H1 (cell line): ENCODE data around the gene SFTPB. TPM values are rescaled to one million over a fixed set of nuclear protein-coding genes. Genes with fewer than 3 reads are reported as not detected.

Source experiments
- CTCF ChIA-PET: fragments of 300-600 bp; sonication (Branson Sonifier 250); formaldehyde crosslinking; loops from one replicate; lab custom pipeline; 2021; ENCODE audit not compliant: partially characterized antibody; lab: Charles Lee
- POLR2A ChIA-PET: fragments of 300-600 bp; sonication (Branson Sonifier 250); formaldehyde crosslinking; loops from one replicate; lab custom pipeline; 2021; ENCODE audit warnings: inconsistent platforms; ENCODE audit not compliant: partially characterized antibody; lab: Charles Lee
- DNase-seq, 2 experiments: peaks; one replicate each; pipeline versions ENCODE4 v3.0.0 to v3.0.0-alpha.2; 2010 to 2022; ENCODE audit warnings: low spot score in 2 of 2, low read depth in 1 of 2, mixed read lengths in 1 of 2
- FAIRE-seq: peaks from 2 replicates; lab custom pipeline; 2011; peaks lifted over from hg19 to GRCh38; lab: Jason Lieb, UNC
- H2AFZ ChIP-seq: 2 replicates; pipeline ENCODE4 v1.8.1; 2012; ENCODE audit warnings: low read length, inconsistent platforms
- H2AK5ac ChIP-seq: 2 replicates; pipeline ENCODE4 v1.6.1; 2013; ENCODE audit warnings: low read depth, low read length
- H2BK120ac ChIP-seq: replicated peaks from 2 replicates; pipeline ENCODE3; 2013; ENCODE audit warnings: low read depth, low read length, inconsistent platforms
- H2BK12ac ChIP-seq: 2 replicates; pipeline ENCODE4 v1.6.1; 2013; ENCODE audit warnings: low read depth, low read length
- H2BK15ac ChIP-seq: 2 replicates; pipeline ENCODE4 v1.6.1; 2013; ENCODE audit warnings: low read length
- H2BK20ac ChIP-seq: 2 replicates; pipeline ENCODE4 v1.6.1; 2013; ENCODE audit warnings: low read length
- H2BK5ac ChIP-seq: 2 replicates; pipeline ENCODE4 v1.6.1; 2013; ENCODE audit warnings: low read depth, low read length
- H3K14ac ChIP-seq: 2 replicates; pipeline ENCODE4 v1.6.1; 2013; ENCODE audit warnings: inconsistent platforms; ENCODE audit not compliant: insufficient read length
- H3K18ac ChIP-seq: 2 replicates; pipeline ENCODE4 v1.6.1; 2013; ENCODE audit warnings: low read length; ENCODE audit errors: extremely low read depth
- H3K23ac ChIP-seq: 2 replicates; pipeline ENCODE4 v1.6.1; 2013; ENCODE audit warnings: inconsistent platforms; ENCODE audit not compliant: insufficient read length
- H3K23me2 ChIP-seq: 2 replicates; pipeline ENCODE4 v1.6.1; 2013; ENCODE audit warnings: low read depth, low read length
- H3K27ac ChIP-seq: 2 replicates; pipeline ENCODE4 v1.6.1; 2011; ENCODE audit warnings: low read depth, low read length, inconsistent platforms
- H3K27me3 ChIP-seq, 4 experiments: replicated peaks in 1 of 4; 1 replicate in 1 of 4; 2 replicates in 3 of 4; pipeline versions ENCODE4 v1.6.1 to v1.8.1; 2011 to 2013; ENCODE audit warnings: low read length in 3 of 4, mild to moderate bottlenecking in 3 of 4, inconsistent platforms in 2 of 4, mixed read lengths in 2 of 4, moderate library complexity in 1 of 4; ENCODE audit not compliant: control insufficient read depth in 3 of 4, insufficient read depth in 3 of 4; ENCODE audit errors: extremely low read depth in 1 of 4
- H3K36me3 ChIP-seq, 4 experiments: 2 replicates each; pipeline versions ENCODE4 v1.6.1 to v1.8.1; 2011 to 2013; ENCODE audit warnings: mild to moderate bottlenecking in 4 of 4, low read length in 3 of 4, moderate library complexity in 2 of 4, control low read depth in 1 of 4, inconsistent platforms in 1 of 4; ENCODE audit not compliant: insufficient read depth in 4 of 4, control insufficient read depth in 2 of 4
- H3K4ac ChIP-seq: replicated peaks from 2 replicates; pipeline ENCODE3; 2013; ENCODE audit warnings: low read length, low read depth, mixed read lengths, inconsistent platforms; ENCODE audit not compliant: insufficient read length
- H3K4me1 ChIP-seq, 4 experiments: replicated peaks in 1 of 4; 1 replicate in 1 of 4; 2 replicates in 3 of 4; pipeline versions ENCODE4 v1.6.1 to v1.8.1; 2011 to 2013; ENCODE audit warnings: low read length in 3 of 4, inconsistent platforms in 2 of 4, mixed read lengths in 1 of 4; ENCODE audit not compliant: insufficient read depth in 4 of 4, control insufficient read depth in 3 of 4
- H3K4me2 ChIP-seq, 2 experiments: 2 replicates each; pipeline versions ENCODE4 v1.6.1 to v1.8.1; 2011 to 2013; ENCODE audit warnings: low read depth in 2 of 2, low read length in 2 of 2, control low read depth in 1 of 2, inconsistent platforms in 1 of 2, mild to moderate bottlenecking in 1 of 2; ENCODE audit not compliant: insufficient read depth in 1 of 2
- H3K4me3 ChIP-seq, 4 experiments: fragments of 200-600, 300-600 bp in 1 of 4; sonication (generic), shearing (Covaris generic), sonication (Bioruptor Twin) in 1 of 4; 2 replicates each; pipeline versions ENCODE4 v1.5.1 to v1.8.1; 2011 to 2016; ENCODE audit warnings: low read length in 4 of 4, low read depth in 3 of 4, control low read depth in 2 of 4, inconsistent platforms in 2 of 4, mild to moderate bottlenecking in 2 of 4, mixed read lengths in 1 of 4, moderate library complexity in 1 of 4; ENCODE audit not compliant: insufficient read depth in 2 of 4; ENCODE audit errors: extremely low read depth in 1 of 4
- H3K56ac ChIP-seq: replicated peaks from 2 replicates; pipeline ENCODE3; 2013; ENCODE audit warnings: low read depth, mild to moderate bottlenecking, mixed read lengths, low read length, inconsistent platforms; ENCODE audit not compliant: insufficient read length
- H3K79me1 ChIP-seq: 2 replicates; pipeline ENCODE4 v1.6.1; 2013; ENCODE audit warnings: low read depth, low read length, control low read depth
- H3K79me2 ChIP-seq, 2 experiments: 2 replicates each; pipeline versions ENCODE4 v1.6.1 to v1.8.1; 2012 to 2013; ENCODE audit warnings: low read length in 2 of 2, mild to moderate bottlenecking in 2 of 2, inconsistent platforms in 1 of 2; ENCODE audit not compliant: insufficient read depth in 2 of 2, control insufficient read depth in 1 of 2
- H3K9ac ChIP-seq, 4 experiments: replicated peaks in 1 of 4; 1 replicate in 1 of 4; 2 replicates in 3 of 4; pipeline versions ENCODE4 v1.6.1 to v1.8.1; 2011 to 2013; ENCODE audit warnings: low read depth in 3 of 4, low read length in 3 of 4, control low read depth in 2 of 4, mild to moderate bottlenecking in 2 of 4, moderate library complexity in 2 of 4, inconsistent platforms in 1 of 4; ENCODE audit errors: extremely low read depth in 1 of 4
- H3K9me3 ChIP-seq, 2 experiments: 2 replicates each; pipeline versions ENCODE4 v1.6.1 to v1.8.1; 2012 to 2013; ENCODE audit warnings: mild to moderate bottlenecking in 2 of 2, moderate library complexity in 2 of 2, control low read depth in 1 of 2, inconsistent platforms in 1 of 2, low read depth in 1 of 2, low read length in 1 of 2, mixed read lengths in 1 of 2; ENCODE audit not compliant: insufficient read depth in 2 of 2
- H4K20me1 ChIP-seq, 2 experiments: replicated peaks in 1 of 2; 2 replicates each; pipeline versions ENCODE3 to v1.8.1; 2011 to 2013; ENCODE audit warnings: inconsistent platforms in 2 of 2, low read length in 2 of 2, mild to moderate bottlenecking in 1 of 2; ENCODE audit not compliant: insufficient read depth in 2 of 2, control insufficient read depth in 1 of 2
- H4K5ac ChIP-seq: 2 replicates; pipeline ENCODE4 v1.6.1; 2013; ENCODE audit warnings: low read length, low read depth, mixed read lengths, inconsistent platforms; ENCODE audit not compliant: insufficient read length
- H4K8ac ChIP-seq: 2 replicates; pipeline ENCODE4 v1.8.0; 2013; ENCODE audit warnings: mild to moderate bottlenecking, moderate library complexity, low read length, inconsistent platforms; ENCODE audit not compliant: insufficient read depth; ENCODE audit errors: extremely low read depth
- H4K91ac ChIP-seq: replicated peaks from 2 replicates; pipeline ENCODE3; 2013; ENCODE audit warnings: low read length, mixed read lengths, inconsistent platforms; ENCODE audit not compliant: insufficient read length
- EP300 ChIP-seq, 2 experiments: IDR thresholded peaks; 1 replicate in 1 of 2; 2 replicates in 1 of 2; pipeline ENCODE4 v1.6.1; 2011 to 2012; ENCODE audit warnings: low read depth in 2 of 2, low read length in 2 of 2, mild to moderate bottlenecking in 2 of 2, borderline replicate concordance in 1 of 2, inconsistent platforms in 1 of 2, moderate library complexity in 1 of 2
- SIX5 ChIP-seq: IDR thresholded peaks from 2 replicates; pipeline ENCODE4 v1.6.1; 2011; ENCODE audit warnings: mild to moderate bottlenecking, low read depth, low read length
- WGBS, 2 experiments: shearing (Covaris generic) in 1 of 2; methylation state at CpG; one replicate each; pipeline versions ENCODE4 v1.1.6 to v1.1.7; 2013 to 2015; ENCODE audit warnings: low lambda C conversion rate in 2 of 2, mixed read lengths in 2 of 2, inconsistent platforms in 1 of 2, low coverage in 1 of 2, missing lambda C conversion rate in 1 of 2; ENCODE audit not compliant: insufficient replicate concordance in 2 of 2, insufficient coverage in 1 of 2, insufficient read length in 1 of 2; ENCODE audit errors: extremely low coverage in 1 of 2, missing lambda C conversion rate in 1 of 2; 5-methylcytosine and 5-hydroxymethylcytosine counted together
- polyA plus RNA-seq, 7 experiments: library from polyadenylated mRNA; depleted of rRNA in 3 of 7; stranded (reverse) in 5 of 7; unstranded in 2 of 7; fragments of >200 nt in 5 of 7; fragments of 200-250 nt in 2 of 7; gene quantifications; 1 replicate in 5 of 7; 2 replicates in 1 of 7; 4 replicates in 1 of 7; pipeline versions ENCODE4 v1.2.1 to v1.2.3, GENCODE V29; 2011 to 2013; ENCODE audit warnings: missing spikeins in 2 of 7, mixed read lengths in 2 of 7
- total RNA-seq: library from RNA; stranded (reverse); fragmentation: NEBNext Ultra II Directional; extraction: Animal tissue kit (Norgen Biotek cat#: 25700); gene quantifications from 2 replicates; pipeline ENCODE4 v1.2.1, GENCODE V29; 2021

Gene SFTPB
- total and polyA plus RNA-seq, 2 of the 8 experiments (the other 6 are each of a cell fraction or from before 2014, with no cell fraction given): not detected

- Histone ChIP-seq H3K36me3 (no peaks in the 10 kb centered on the region; a peak in 1 of 8 replicates), H3K23me2 (peaks cover 4% of the 10 kb centered on the region; the same call in 1 of the 2 replicates), H2BK120ac (no peak overlapping the region), H2AFZ (no peak overlapping the region), H3K18ac (no peak overlapping the region), H2BK12ac (no peak overlapping the region), H2BK15ac (no peak overlapping the region), H3K4me2 (no peak overlapping the region), H3K9ac (no peak overlapping the region), H3K79me1 (no peaks in the 10 kb centered on the region; the same call in 1 of the 2 replicates), H2AK5ac (no peak overlapping the region), H3K27me3 (no peaks in the 10 kb centered on the region), H2BK20ac (no peak overlapping the region), H3K79me2 (no peaks in the 10 kb centered on the region), H3K4ac (no peak overlapping the region), H3K56ac (no peak overlapping the region), H2BK5ac (no peak overlapping the region; the same call in 1 of the 2 replicates), H3K9me3 (no peaks in the 10 kb centered on the region), H3K4me3 (no peak overlapping the region), H4K20me1 (peaks cover 3 to 6% of the 10 kb centered on the region in 2 experiments), H3K23ac (no peak overlapping the region), H3K14ac (no peak overlapping the region), H3K27ac (no peak overlapping the region), H4K5ac (no peak overlapping the region), H3K4me1 (peaks cover 0 to 3% (median under 1%) of the 10 kb centered on the region in 4 experiments; a peak in 2 of 7 replicates), H4K91ac (no peak overlapping the region), H4K8ac (peak overlapping the region; percentile 41)
- ChIA-PET POLR2A (interaction anchor here (2.0 to 2.2 kb wide), 2 partner anchors 8 to 12 kb away, joined by 5 to 8 read pairs; no protein-coding TSS in a partner anchor), CTCF (interaction anchor here (0.7 to 2.5 kb wide), 8 partner anchors 11 to 62 kb away, joined by 3 to 13 read pairs (median 4); no protein-coding TSS in a partner anchor)
- whole genome bisulfite sequencing, 2 experiments: 83% methylated on average over 10 of the region's 11 CpGs; no CpG with 5 or more reads in 1 of the 2 experiments
- DNase-seq (no peak), FAIRE-seq (no peak)
- TF ChIP-seq EP300 (IDR thresholded peaks at IDR 0.05; ENCODE audit: borderline replicate concordance in 1 of 2, low read depth in 2 of 2, low read length in 2 of 2) (no peak), SIX5 (no peak)
These were observed 2.6 kb downstream of the SFTPB start for GRCh38 chr2:85665264-85665937.
